Thyroid gland (tissue), 4 donors: ENCODE results near the gene SPATA31E1. TPM values are rescaled to one million over a fixed set of nuclear protein-coding genes. Genes with fewer than 3 reads are reported as not detected.

Experiments used
- DNase-seq, 2 donors: peaks; one replicate each; pipeline ENCODE4 v3.0.0-alpha.2; 2019
- H3K27ac ChIP-seq, 3 donors: fragments of 200-600 bp; sonication (generic); 1 replicate in 2 of 3; 2 replicates in 1 of 3; pipeline ENCODE4 v1.5.1; 2016 to 2019; ENCODE audit warnings: mild to moderate bottlenecking in 1 of 3, moderate library complexity in 1 of 3
- H3K27me3 ChIP-seq: fragments of 200-600 bp; sonication (generic); one replicate; pipeline ENCODE4 v1.5.1; 2019
- H3K36me3 ChIP-seq, 2 donors: fragments of 200-600 bp; sonication (generic); one replicate each; pipeline ENCODE4 v1.5.1; 2016 to 2019
- H3K4me1 ChIP-seq, 2 donors: fragments of 200-600 bp; sonication (generic); one replicate each; pipeline ENCODE4 v1.5.1; 2017 to 2019
- H3K4me3 ChIP-seq, 3 donors: fragments of 200-600 bp; sonication (generic); replicated peaks in 1 of 3; 1 replicate in 2 of 3; 2 replicates in 1 of 3; pipeline ENCODE4 v1.5.1; 2016; ENCODE audit warnings: mild to moderate bottlenecking in 1 of 3
- H3K9me3 ChIP-seq: fragments of 200-600 bp; sonication (generic); one replicate; pipeline ENCODE4 v1.5.1; 2017
- CTCF ChIP-seq, 6 experiments: fragments of 200-600 bp in 3 of 6; fragments of 450-650 bp in 3 of 6; sonication (generic) in 3 of 6; IDR thresholded peaks; one replicate each; pipeline ENCODE4 v1.5.1; 2016 to 2019; ENCODE audit warnings: antibody characterized with exemption in 6 of 6, mild to moderate bottlenecking in 2 of 6, inconsistent platforms in 1 of 6, moderate library complexity in 1 of 6
- POLR2A ChIP-seq, 2 donors: fragments of 450-650 bp; IDR thresholded peaks; one replicate each; pipeline ENCODE4 v1.6.1; 2017; ENCODE audit warnings: antibody characterized with exemption in 2 of 2, mild to moderate bottlenecking in 2 of 2, moderate library complexity in 1 of 2
- WGBS, 2 donors: methylation state at CpG; one replicate each; pipeline ENCODE4 v1.1.5; 2017; 5-methylcytosine and 5-hydroxymethylcytosine counted together
- intact Hi-C: fragments of 100-400 bp; cut with DNase I; formaldehyde crosslinking; loops from one replicate; pipeline ENCODE4 v1.15.1; 2023
- total RNA-seq, 4 donors: library from RNA; depleted of rRNA; stranded (reverse); fragments of >200 nt; gene quantifications; one replicate each; pipeline ENCODE4 v1.2.3, GENCODE V29; 2016

SPATA31E1 gene
- total RNA-seq, 4 donors from 2014 or later: under 0.01 TPM; not detected in 3

- 91 to 92% methylated on average over 7 to 8 of the region's 8 CpGs for WGBS, 2 donors
- Histone ChIP-seq H3K27ac (no peak overlapping the region), H3K4me3 (no peak overlapping the region), H3K36me3 (no peaks in the 10 kb centered on the region), H3K27me3 (no peaks in the 10 kb centered on the region), H3K9me3 (no peaks in the 10 kb centered on the region), H3K4me1 (no peaks in the 10 kb centered on the region)
- TF ChIP-seq CTCF (IDR thresholded peaks at IDR 0.05) (no peak), POLR2A (IDR thresholded peaks at IDR 0.05) (no peak)
- DNase-seq: no peak
- intact Hi-C loops: no loop called here
Measured at GRCh38 chr9:87857948-87858335, 24.7 kb upstream of the SPATA31E1 start.

GRCh38 chr9:87859137-87859536 lies 23.5 kb upstream of the SPATA31E1 start:
- intact Hi-C loops: no loop called here
- DNase-seq: no peak
- no peaks in the 10 kb centered on the region for H3K36me3 ChIP-seq
- 83 to 97% methylated on average over 26 to 27 of the region's 27 CpGs for WGBS, 2 donors
- TF ChIP-seq POLR2A (IDR thresholded peaks at IDR 0.05): no peak
- no peak for TF ChIP-seq CTCF (IDR thresholded peaks at IDR 0.05)
- H3K27me3 ChIP-seq: no peaks in the 10 kb centered on the region
- no peaks in the 10 kb centered on the region for H3K9me3 ChIP-seq
- no peaks in the 10 kb centered on the region for H3K4me1 ChIP-seq
- H3K27ac ChIP-seq: no peak overlapping the region
- no peak overlapping the region for H3K4me3 ChIP-seq

GRCh38 chr9:87859786-87860185 lies 22.9 kb upstream of the SPATA31E1 start:
- 81 to 93% methylated on average over 8 to 11 of the region's 11 CpGs for WGBS, 2 donors
- no peak for DNase-seq
- no peaks in the 10 kb centered on the region for H3K27me3 ChIP-seq
- no peak overlapping the region for H3K4me3 ChIP-seq
- no peaks in the 10 kb centered on the region for H3K4me1 ChIP-seq
- H3K36me3 ChIP-seq: no peaks in the 10 kb centered on the region
- no peak for TF ChIP-seq POLR2A (IDR thresholded peaks at IDR 0.05)
- no peak for TF ChIP-seq CTCF (IDR thresholded peaks at IDR 0.05)
- H3K9me3 ChIP-seq: no peaks in the 10 kb centered on the region
- no peak overlapping the region for H3K27ac ChIP-seq
- intact Hi-C loops: no loop called here

- TF ChIP-seq CTCF (IDR thresholded peaks at IDR 0.05) (no peak), POLR2A (IDR thresholded peaks at IDR 0.05) (no peak)
- Histone ChIP-seq H3K27me3 (no peaks in the 10 kb centered on the region), H3K27ac (no peak overlapping the region), H3K4me3 (no peak overlapping the region), H3K9me3 (no peaks in the 10 kb centered on the region), H3K4me1 (no peaks in the 10 kb centered on the region), H3K36me3 (no peaks in the 10 kb centered on the region)
- intact Hi-C loops: no loop called here
- WGBS, 2 donors: 82 to 90% methylated on average over 1 of the region's 1 CpG
- DNase-seq: no peak
Measured at GRCh38 chr9:87861332-87861731, 21.3 kb upstream of the SPATA31E1 start.

GRCh38 chr9:87862536-87863268 lies 20.0 kb upstream of the SPATA31E1 start:
- 51 to 76% methylated on average over 6 to 7 of the region's 7 CpGs for WGBS, 2 donors
- no peaks in the 10 kb centered on the region for H3K27me3 ChIP-seq
- no peaks in the 10 kb centered on the region for H3K36me3 ChIP-seq
- no peaks in the 10 kb centered on the region for H3K9me3 ChIP-seq
- H3K27ac ChIP-seq: no peak overlapping the region
- H3K4me1 ChIP-seq: no peaks in the 10 kb centered on the region
- no peak overlapping the region for H3K4me3 ChIP-seq
- no peak for DNase-seq
- TF ChIP-seq CTCF (IDR thresholded peaks at IDR 0.05) (no peak), POLR2A (IDR thresholded peaks at IDR 0.05) (no peak)
- intact Hi-C loops: no loop called here
